ENCODE measurements around the gene INTS4. TPM values are rescaled to one million over a fixed set of nuclear protein-coding genes. Genes with fewer than 3 reads are reported as not detected.

INTS4 gene
- total RNA-seq, 4 donors from 2014 or later, result 30.3 to 41.5 (median 34.3) TPM

GRCh38 chr11:78037825-78038620 is 43.6 kb upstream of the INTS4 start:
- TF ChIP-seq, protein P1, sequence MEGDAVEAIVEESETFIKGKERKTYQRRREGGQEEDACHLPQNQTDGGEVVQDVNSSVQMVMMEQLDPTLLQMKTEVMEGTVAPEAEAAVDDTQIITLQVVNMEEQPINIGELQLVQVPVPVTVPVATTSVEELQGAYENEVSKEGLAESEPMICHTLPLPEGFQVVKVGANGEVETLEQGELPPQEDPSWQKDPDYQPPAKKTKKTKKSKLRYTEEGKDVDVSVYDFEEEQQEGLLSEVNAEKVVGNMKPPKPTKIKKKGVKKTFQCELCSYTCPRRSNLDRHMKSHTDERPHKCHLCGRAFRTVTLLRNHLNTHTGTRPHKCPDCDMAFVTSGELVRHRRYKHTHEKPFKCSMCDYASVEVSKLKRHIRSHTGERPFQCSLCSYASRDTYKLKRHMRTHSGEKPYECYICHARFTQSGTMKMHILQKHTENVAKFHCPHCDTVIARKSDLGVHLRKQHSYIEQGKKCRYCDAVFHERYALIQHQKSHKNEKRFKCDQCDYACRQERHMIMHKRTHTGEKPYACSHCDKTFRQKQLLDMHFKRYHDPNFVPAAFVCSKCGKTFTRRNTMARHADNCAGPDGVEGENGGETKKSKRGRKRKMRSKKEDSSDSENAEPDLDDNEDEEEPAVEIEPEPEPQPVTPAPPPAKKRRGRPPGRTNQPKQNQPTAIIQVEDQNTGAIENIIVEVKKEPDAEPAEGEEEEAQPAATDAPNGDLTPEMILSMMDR (IDR thresholded peaks at IDR 0.05; ENCODE audit: low read depth), result no peak

- TF ChIP-seq, protein P1 (IDR thresholded peaks at IDR 0.05; ENCODE audit: low read depth), result no peak
These were observed 42.6 kb upstream of the INTS4 start for GRCh38 chr11:78037056-78037455.

GRCh38 chr11:78036313-78036712 is 41.8 kb upstream of the INTS4 start:
- TF ChIP-seq, protein P1 (IDR thresholded peaks at IDR 0.05; ENCODE audit: low read depth), result no peak

DNA sequence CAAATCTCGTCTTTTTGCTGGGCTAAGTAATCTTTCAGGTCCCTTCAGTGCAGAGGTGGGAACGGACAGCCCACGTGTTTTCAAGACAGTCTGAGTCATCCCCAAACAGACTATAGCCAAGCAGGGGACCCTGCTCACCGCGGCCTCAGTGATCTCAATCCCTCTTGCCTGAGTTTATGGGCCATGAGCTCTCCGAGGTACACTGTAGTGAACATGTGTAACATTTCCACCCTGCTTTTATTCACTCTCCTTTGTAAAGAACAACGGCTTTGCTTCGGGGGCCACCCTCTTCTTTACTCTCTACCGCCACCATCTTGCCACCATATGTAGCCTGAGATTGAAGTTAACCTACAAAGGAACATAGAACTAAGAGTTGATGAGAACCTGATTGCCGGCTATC is 40.2 kb upstream of the INTS4 start:
- TF ChIP-seq, protein P1 (IDR thresholded peaks at IDR 0.05; ENCODE audit: low read depth), result no peak

DNA sequence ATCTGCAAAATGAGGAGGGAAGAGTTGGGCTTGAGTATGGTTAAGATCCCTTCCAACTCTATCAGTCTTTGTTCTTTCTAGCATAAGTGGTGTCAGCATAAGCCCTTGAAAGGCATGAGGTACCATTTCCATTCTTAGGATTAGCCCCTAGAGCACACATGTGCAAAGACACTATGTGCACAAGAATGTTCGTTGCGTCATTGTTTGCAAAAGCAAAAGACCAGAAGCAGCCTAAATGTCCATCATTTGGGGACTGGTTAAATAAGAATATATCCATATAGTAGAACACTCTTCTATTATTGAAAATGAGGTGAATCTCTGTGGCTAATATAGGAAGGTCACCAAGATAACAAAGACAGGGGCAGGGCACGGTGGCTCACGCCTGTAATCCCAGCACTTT is 38.6 kb upstream of the INTS4 start:
- TF ChIP-seq, protein P1 (IDR thresholded peaks at IDR 0.05; ENCODE audit: low read depth), result no peak

DNA sequence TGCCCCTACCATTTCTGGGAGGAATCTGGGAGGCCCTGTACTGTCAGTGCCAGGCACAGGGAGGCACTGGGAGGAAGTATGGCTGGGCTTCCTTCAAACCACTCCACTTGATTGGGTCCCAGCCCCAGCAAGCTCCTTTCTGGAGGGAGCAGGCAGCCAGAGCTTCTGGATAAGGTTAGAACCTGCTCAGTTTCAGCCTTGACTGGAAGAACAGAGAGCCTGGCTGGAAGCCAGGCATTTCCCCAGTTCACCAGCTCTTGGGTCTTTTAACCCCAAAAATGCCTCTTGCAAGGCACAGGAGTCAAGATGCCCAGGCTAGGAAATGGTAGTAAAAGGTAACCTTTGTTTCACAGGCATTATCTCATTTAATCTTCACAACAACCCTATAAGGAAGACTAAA is 37.6 kb upstream of the INTS4 start:
- TF ChIP-seq, protein P1 (IDR thresholded peaks at IDR 0.05; ENCODE audit: low read depth), result no peak

DNA sequence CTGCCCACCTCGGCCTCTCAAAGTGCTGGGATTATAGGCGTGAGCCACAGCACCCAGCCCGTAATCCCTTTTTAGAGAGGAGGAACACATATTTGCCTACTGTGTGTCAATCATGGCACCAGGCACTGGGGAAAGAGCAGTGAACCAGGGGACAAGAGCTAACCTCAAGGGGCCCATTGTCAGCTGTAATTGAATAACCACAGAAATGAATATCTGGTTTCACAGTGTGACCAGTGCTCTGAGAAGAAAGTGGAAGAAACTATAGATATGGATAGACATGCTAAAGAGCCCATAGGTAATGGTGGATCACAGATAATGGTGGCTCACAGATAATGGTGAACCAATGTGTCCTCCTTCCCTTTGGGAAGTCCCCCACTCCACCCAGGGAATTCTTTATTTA is 37.2 kb upstream of the INTS4 start:
- TF ChIP-seq, protein P1 (IDR thresholded peaks at IDR 0.05; ENCODE audit: low read depth), result no peak

All from subcutaneous adipose tissue (tissue), 4 donors.